H9 (cell line): ENCODE data around the gene NDUFV2. TPM values are rescaled to one million over a fixed set of nuclear protein-coding genes. Genes with fewer than 3 reads are reported as not detected.
A peak's percentile ranks its signal among the peaks of the same experiment; 100 is the strongest.

Source experiments
- DNase-seq: peaks from one replicate; pipeline ENCODE4 v3.0.0-alpha.2; 2017
- H2AFZ ChIP-seq: one replicate; pipeline ENCODE4 v1.6.1; 2013; ENCODE audit warnings: mild to moderate bottlenecking, low read length, control low read depth, moderate library complexity
- H2AK5ac ChIP-seq: 2 replicates; pipeline ENCODE4 v1.6.1; 2013; ENCODE audit warnings: low read length, control low read depth, mixed read lengths; ENCODE audit not compliant: insufficient read length
- H2BK120ac ChIP-seq: one replicate; pipeline ENCODE4 v1.6.1; 2013; ENCODE audit warnings: low read depth, mild to moderate bottlenecking, low read length, control low read depth, inconsistent platforms; ENCODE audit not compliant: poor library complexity, severe bottlenecking
- H2BK12ac ChIP-seq: 2 replicates; pipeline ENCODE4 v1.6.1; 2013; ENCODE audit warnings: low read length, control low read depth, mixed read lengths, low read depth; ENCODE audit not compliant: insufficient read length
- H2BK15ac ChIP-seq: 2 replicates; pipeline ENCODE4 v1.6.1; 2013; ENCODE audit warnings: low read depth, low read length, control low read depth
- H2BK20ac ChIP-seq: one replicate; pipeline ENCODE4 v1.6.1; 2013; ENCODE audit warnings: low read depth, mild to moderate bottlenecking, low read length, control low read depth, inconsistent platforms; ENCODE audit not compliant: poor library complexity, severe bottlenecking
- H2BK5ac ChIP-seq: 2 replicates; pipeline ENCODE4 v1.6.1; 2013; ENCODE audit warnings: low read length, control low read depth, mixed read lengths; ENCODE audit not compliant: insufficient read length
- H3K14ac ChIP-seq: 2 replicates; pipeline ENCODE4 v1.6.1; 2013; ENCODE audit warnings: low read length, control low read depth; ENCODE audit not compliant: insufficient read depth
- H3K18ac ChIP-seq: 2 replicates; pipeline ENCODE4 v1.6.1; 2013; ENCODE audit warnings: low read depth, mild to moderate bottlenecking, mixed read lengths, low read length, control low read depth; ENCODE audit not compliant: insufficient read length
- H3K23ac ChIP-seq: 2 replicates; pipeline ENCODE4 v1.6.1; 2013; ENCODE audit warnings: low read length, control low read depth, mixed read lengths, low read depth; ENCODE audit not compliant: insufficient read length
- H3K23me2 ChIP-seq: 2 replicates; pipeline ENCODE4 v1.6.1; 2013; ENCODE audit warnings: low read depth, mild to moderate bottlenecking, mixed read lengths, low read length, control low read depth; ENCODE audit not compliant: insufficient read length, poor library complexity, severe bottlenecking
- H3K27ac ChIP-seq: 2 replicates; pipeline ENCODE4 v1.5.1; 2013; ENCODE audit warnings: low read length, control low read depth, mixed read lengths, low read depth; ENCODE audit not compliant: insufficient read length
- H3K27me3 ChIP-seq: 2 replicates; pipeline ENCODE4 v1.6.1; 2013; ENCODE audit warnings: low read length, control low read depth, inconsistent platforms; ENCODE audit not compliant: insufficient read depth
- H3K4ac ChIP-seq: 2 replicates; pipeline ENCODE4 v1.6.1; 2013; ENCODE audit warnings: low read depth, mild to moderate bottlenecking, control low read depth, inconsistent platforms, low read length, moderate library complexity
- H3K4me1 ChIP-seq: 2 replicates; pipeline ENCODE4 v1.6.1; 2013; ENCODE audit warnings: low read length, control low read depth, inconsistent platforms; ENCODE audit not compliant: insufficient read depth
- H3K4me2 ChIP-seq: 2 replicates; pipeline ENCODE4 v1.6.1; 2013; ENCODE audit warnings: low read length, control low read depth, mixed read lengths; ENCODE audit not compliant: insufficient read length, insufficient read depth
- H3K56ac ChIP-seq: 2 replicates; pipeline ENCODE4 v1.6.1; 2013; ENCODE audit warnings: low read depth, mild to moderate bottlenecking, mixed read lengths, low read length, control low read depth; ENCODE audit not compliant: insufficient read length
- H3K79me1 ChIP-seq: 2 replicates; pipeline ENCODE4 v1.6.1; 2013; ENCODE audit warnings: low read depth, mild to moderate bottlenecking, moderate library complexity, low read length, control low read depth, inconsistent platforms; ENCODE audit not compliant: insufficient read depth, poor library complexity, severe bottlenecking
- H3K79me2 ChIP-seq: 2 replicates; pipeline ENCODE4 v1.6.1; 2013; ENCODE audit warnings: low read length, control low read depth, inconsistent platforms; ENCODE audit not compliant: insufficient read depth
- H3K9ac ChIP-seq: 2 replicates; pipeline ENCODE4 v1.6.1; 2013; ENCODE audit warnings: low read length, control low read depth, mixed read lengths; ENCODE audit not compliant: insufficient read length; ENCODE audit errors: extremely low read depth
- H3K9me3 ChIP-seq: one replicate; pipeline ENCODE4 v1.6.1; 2013; ENCODE audit warnings: low read depth, low read length, inconsistent platforms; ENCODE audit not compliant: control insufficient read depth
- H3T11ph ChIP-seq: one replicate; pipeline ENCODE4 v1.6.1; 2013; ENCODE audit warnings: mild to moderate bottlenecking, low read length, control low read depth, inconsistent platforms
- H4K20me1 ChIP-seq: one replicate; pipeline ENCODE4 v1.6.1; 2013; ENCODE audit not compliant: control insufficient read depth, insufficient read length, insufficient read depth
- H4K5ac ChIP-seq: 2 replicates; pipeline ENCODE4 v1.6.1; 2013; ENCODE audit warnings: low read depth, mild to moderate bottlenecking, mixed read lengths, low read length, control low read depth; ENCODE audit not compliant: insufficient read length
- H4K8ac ChIP-seq: replicated peaks from 2 replicates; pipeline ENCODE4 v1.6.1; 2013; ENCODE audit warnings: low read length, control low read depth, mixed read lengths, low read depth; ENCODE audit not compliant: insufficient read length
- H4K91ac ChIP-seq: 2 replicates; pipeline ENCODE4 v1.6.1; 2013; ENCODE audit warnings: low read depth, mild to moderate bottlenecking, moderate library complexity, mixed read lengths, low read length, control low read depth; ENCODE audit not compliant: insufficient read length
- H3K27ac Mint-ChIP-seq, 3 experiments: 2 replicates in 2 of 3; 3 replicates in 1 of 3; pipeline ENCODE4 v1.8.0; 2020 to 2021; ENCODE audit warnings: mixed read lengths in 3 of 3, mild to moderate bottlenecking in 1 of 3, moderate library complexity in 1 of 3
- H3K27me3 Mint-ChIP-seq: 2 replicates; pipeline ENCODE4 v1.8.0; 2021; ENCODE audit warnings: low read depth, mild to moderate bottlenecking, moderate library complexity, mixed read lengths
- H3K36me3 Mint-ChIP-seq, 3 experiments: 2 replicates in 2 of 3; 3 replicates in 1 of 3; pipeline ENCODE4 v1.8.0; 2020 to 2021; ENCODE audit warnings: low read depth in 3 of 3, mixed read lengths in 3 of 3; ENCODE audit not compliant: insufficient read depth in 1 of 3
- H3K4me1 Mint-ChIP-seq, 2 experiments: 2 replicates each; pipeline ENCODE4 v1.8.0; 2020; ENCODE audit warnings: mixed read lengths in 2 of 2
- H3K4me3 Mint-ChIP-seq, 2 experiments: 2 replicates in 1 of 2; 3 replicates in 1 of 2; pipeline ENCODE4 v1.8.0; 2020 to 2021; ENCODE audit warnings: mild to moderate bottlenecking in 2 of 2, mixed read lengths in 2 of 2, moderate library complexity in 1 of 2
- H3K9me3 Mint-ChIP-seq, 2 experiments: 2 replicates in 1 of 2; 3 replicates in 1 of 2; pipeline ENCODE4 v1.8.0; 2020; ENCODE audit warnings: mild to moderate bottlenecking in 2 of 2, mixed read lengths in 2 of 2, moderate library complexity in 1 of 2
- CTCF ChIP-seq: fragments of 200-600 bp; sonication (generic); conservative IDR thresholded peaks from 3 replicates; pipeline ENCODE4 v1.8.0; 2021; ENCODE audit warnings: antibody characterized with exemption, mild to moderate bottlenecking
- WGBS: extraction: QIAGEN DNeasy Blood & Tissue Kit; methylation state at CpG from one replicate; pipeline ENCODE4 v1.1.7; 2013; ENCODE audit warnings: missing lambda C conversion rate, low lambda C conversion rate, mixed read lengths; ENCODE audit not compliant: insufficient read length; ENCODE audit errors: extremely low coverage; 5-methylcytosine and 5-hydroxymethylcytosine counted together
- total RNA-seq: library from RNA; stranded (reverse); gene quantifications from 2 replicates; pipeline ENCODE4 v1.2.1, GENCODE V29; 2021

The NDUFV2 gene
- total RNA-seq, 1 experiment from 2014 or later = 206 TPM

- no peaks in the 10 kb centered on the region for H3K9me3 Mint-ChIP-seq
- Histone ChIP-seq H3K27me3 (no peaks in the 10 kb centered on the region), H3K4me1 (no peaks in the 10 kb centered on the region), H4K20me1 (no peaks in the 10 kb centered on the region), H4K91ac (no peak overlapping the region), H3K27ac (no peak overlapping the region), H2BK120ac (no peak overlapping the region), H3K9me3 (no peaks in the 10 kb centered on the region), H3K79me1 (no peaks in the 10 kb centered on the region), H2BK20ac (no peak overlapping the region), H2BK15ac (no peak overlapping the region), H2BK12ac (no peak overlapping the region), H2AK5ac (no peak overlapping the region), H2AFZ (no peak overlapping the region), H4K5ac (no peak overlapping the region), H3K56ac (no peak overlapping the region), H3K4ac (no peak overlapping the region), H3K4me2 (no peak overlapping the region), H2BK5ac (no peak overlapping the region), H3K79me2 (peaks cover 12% of the 10 kb centered on the region; the same call in 1 of the 2 replicates), H3K23me2 (no peaks in the 10 kb centered on the region), H3K14ac (no peak overlapping the region), H3K23ac (no peak overlapping the region), H3K18ac (no peak overlapping the region), H3K9ac (no peak overlapping the region), H3T11ph (no peak overlapping the region), H4K8ac (no peak overlapping the region)
- TF ChIP-seq CTCF = no peak
- H3K36me3 Mint-ChIP-seq = peaks cover 18 to 58% (median 50%) of the 10 kb centered on the region in 3 experiments; a peak in 6 of 7 replicates
- H3K4me3 Mint-ChIP-seq = no peak overlapping the region
- no peaks in the 10 kb centered on the region for H3K27me3 Mint-ChIP-seq
- peaks cover 23 to 30% of the 10 kb centered on the region in 2 experiments for H3K4me1 Mint-ChIP-seq
- H3K27ac Mint-ChIP-seq = peak overlapping the region in 1 of 3 experiments; percentile 57; a peak in 1 of 7 replicates
- DNase-seq = no peak
- WGBS = no CpG with 5 or more reads among the region's 5 CpGs
Observed at GRCh38 chr18:9117980-9118841, 15.7 kb downstream of the NDUFV2 start.
